CD4-positive, alpha-beta T cell (primary cell): ENCODE measurements around the gene STX8. TPM values are rescaled to one million over a fixed set of nuclear protein-coding genes. Genes with fewer than 3 reads are reported as not detected.

Experiments used
- ATAC-seq: fragments of 200-7000 bp; cut with Tn5 transposase; one replicate; pipeline ENCODE4 v1.10.0; 2022; ENCODE audit warnings: mild to moderate bottlenecking; ENCODE audit not compliant: poor library complexity
- CTCF ChIA-PET: fragments of 350-600 bp; sonication (Branson Sonifier 250); formaldehyde crosslinking; loops from one replicate; lab custom pipeline; 2021; ENCODE audit warnings: antibody characterized with exemption, inconsistent platforms; lab: Charles Lee
- POLR2A ChIA-PET: fragments of 350-600 bp; sonication (Branson Sonifier 250); formaldehyde crosslinking; loops from one replicate; lab custom pipeline; 2021; ENCODE audit warnings: antibody characterized with exemption, inconsistent platforms; lab: Charles Lee
- DNase-seq, 14 experiments: peaks; one replicate each; pipeline ENCODE4 v3.0.0-alpha.2; 2013 to 2020; ENCODE audit warnings: mixed read lengths in 2 of 14
- H3K27ac ChIP-seq, 2 donors: one replicate each; pipeline versions ENCODE4 v1.5.1 to v1.7.0; 2013; ENCODE audit warnings: low read length in 2 of 2, low read depth in 1 of 2, mild to moderate bottlenecking in 1 of 2
- H3K27me3 ChIP-seq, 2 experiments: 1 replicate in 1 of 2; 2 replicates in 1 of 2; pipeline versions ENCODE4 v1.6.1 to v1.7.0; 2013; ENCODE audit warnings: low read length in 2 of 2, control low read depth in 1 of 2, mild to moderate bottlenecking in 1 of 2, moderate library complexity in 1 of 2; ENCODE audit not compliant: insufficient read depth in 2 of 2, control insufficient read depth in 1 of 2
- H3K36me3 ChIP-seq: one replicate; pipeline ENCODE4 v1.6.1; 2013; ENCODE audit warnings: low read length, control low read depth; ENCODE audit not compliant: insufficient read depth
- H3K4me1 ChIP-seq: one replicate; pipeline ENCODE4 v1.6.1; 2013; ENCODE audit warnings: low read length, control low read depth; ENCODE audit not compliant: insufficient read depth
- H3K4me3 ChIP-seq: one replicate; pipeline ENCODE4 v1.5.1; 2013; ENCODE audit warnings: mild to moderate bottlenecking, low read length, moderate library complexity
- H3K9me3 ChIP-seq, 2 experiments: 1 replicate in 1 of 2; 2 replicates in 1 of 2; pipeline versions ENCODE4 v1.6.1 to v1.7.0; 2013; ENCODE audit warnings: low read length in 2 of 2, mild to moderate bottlenecking in 2 of 2, control low read depth in 1 of 2, moderate library complexity in 1 of 2; ENCODE audit not compliant: control insufficient read depth in 1 of 2, insufficient read depth in 1 of 2
- H3K27ac Mint-ChIP-seq: one replicate; pipeline ENCODE4 v1.8.0; 2020; ENCODE audit warnings: mixed read lengths
- H3K27me3 Mint-ChIP-seq: one replicate; pipeline ENCODE4 v1.8.0; 2021; ENCODE audit warnings: mixed read lengths
- H3K36me3 Mint-ChIP-seq: one replicate; pipeline ENCODE4 v1.8.0; 2021; ENCODE audit warnings: low read depth, mixed read lengths
- H3K4me1 Mint-ChIP-seq: one replicate; pipeline ENCODE4 v1.8.0; 2021; ENCODE audit warnings: low read depth, mixed read lengths
- H3K4me3 Mint-ChIP-seq: one replicate; pipeline ENCODE4 v1.8.0; 2020; ENCODE audit warnings: mild to moderate bottlenecking, mixed read lengths
- H3K9me3 Mint-ChIP-seq: one replicate; pipeline ENCODE4 v1.8.0; 2020; ENCODE audit warnings: mixed read lengths
- intact Hi-C, 2 experiments: fragments of 100-400 bp; cut with DNase I in 1 of 2; cut with micrococcal nuclease in 1 of 2; formaldehyde crosslinking; loops; one replicate each; pipeline versions ENCODE4 v1.15.1 to v1.9.0; 2023 to 2025; cut with DNase I, micrococcal nuclease
- total RNA-seq, 174 experiments: library from RNA in 2 of 174; stranded (reverse) in 2 of 174; gene quantifications; one replicate each; pipeline ENCODE4 v1.2.3 and lab custom pipeline; 2021 to 2026
- TF ChIP-seq, protein P1 (sequence below): fragments of 200-600 bp; IDR thresholded peaks from one replicate; pipeline ENCODE4 v1.8.0; 2022; ENCODE audit warnings: antibody characterized with exemption, mild to moderate bottlenecking

The STX8 gene
- total RNA-seq, 2 experiments from 2014 or later: 52.2 to 63.2 TPM

GRCh38 chr17:9256361-9256750 lies 319.3 kb downstream of the STX8 start:
- no peak overlapping the region for H3K27ac Mint-ChIP-seq
- POLR2A ChIA-PET: interaction anchor here (0.7 kb wide), 1 partner anchor 9 kb away, joined by 3 read pairs; no protein-coding TSS in a partner anchor

GRCh38 chr17:9255833-9256232 lies 319.8 kb downstream of the STX8 start:
- H3K4me3 Mint-ChIP-seq: no peak overlapping the region
- no peaks in the 10 kb centered on the region for H3K9me3 ChIP-seq
- no peaks in the 10 kb centered on the region for H3K36me3 ChIP-seq
- peaks cover 50% of the 10 kb centered on the region for H3K4me1 Mint-ChIP-seq
- TF ChIP-seq, protein P1, sequence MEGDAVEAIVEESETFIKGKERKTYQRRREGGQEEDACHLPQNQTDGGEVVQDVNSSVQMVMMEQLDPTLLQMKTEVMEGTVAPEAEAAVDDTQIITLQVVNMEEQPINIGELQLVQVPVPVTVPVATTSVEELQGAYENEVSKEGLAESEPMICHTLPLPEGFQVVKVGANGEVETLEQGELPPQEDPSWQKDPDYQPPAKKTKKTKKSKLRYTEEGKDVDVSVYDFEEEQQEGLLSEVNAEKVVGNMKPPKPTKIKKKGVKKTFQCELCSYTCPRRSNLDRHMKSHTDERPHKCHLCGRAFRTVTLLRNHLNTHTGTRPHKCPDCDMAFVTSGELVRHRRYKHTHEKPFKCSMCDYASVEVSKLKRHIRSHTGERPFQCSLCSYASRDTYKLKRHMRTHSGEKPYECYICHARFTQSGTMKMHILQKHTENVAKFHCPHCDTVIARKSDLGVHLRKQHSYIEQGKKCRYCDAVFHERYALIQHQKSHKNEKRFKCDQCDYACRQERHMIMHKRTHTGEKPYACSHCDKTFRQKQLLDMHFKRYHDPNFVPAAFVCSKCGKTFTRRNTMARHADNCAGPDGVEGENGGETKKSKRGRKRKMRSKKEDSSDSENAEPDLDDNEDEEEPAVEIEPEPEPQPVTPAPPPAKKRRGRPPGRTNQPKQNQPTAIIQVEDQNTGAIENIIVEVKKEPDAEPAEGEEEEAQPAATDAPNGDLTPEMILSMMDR: no peak
- no peak for ATAC-seq
- H3K27ac Mint-ChIP-seq: no peak overlapping the region
- no peak for DNase-seq
- no peaks in the 10 kb centered on the region for H3K27me3 ChIP-seq
- ChIA-PET CTCF (no interaction called here), POLR2A (no interaction called here)
- H3K9me3 Mint-ChIP-seq: no peaks in the 10 kb centered on the region
- H3K4me3 ChIP-seq: no peak overlapping the region
- H3K4me1 ChIP-seq: peaks cover 18% of the 10 kb centered on the region
- no peaks in the 10 kb centered on the region for H3K36me3 Mint-ChIP-seq
- no peak overlapping the region for H3K27ac ChIP-seq
- intact Hi-C loops: no loop called here
- no peaks in the 10 kb centered on the region for H3K27me3 Mint-ChIP-seq

More at GRCh38 chr17:9256361-9256750, 319.3 kb downstream of the STX8 start:
- H3K4me1 Mint-ChIP-seq: peaks cover 53% of the 10 kb centered on the region
- TF ChIP-seq, protein P1: no peak
- no peaks in the 10 kb centered on the region for H3K36me3 Mint-ChIP-seq
- Histone ChIP-seq H3K4me3 (no peak overlapping the region), H3K27me3 (no peaks in the 10 kb centered on the region), H3K36me3 (no peaks in the 10 kb centered on the region), H3K9me3 (no peaks in the 10 kb centered on the region), H3K4me1 (peaks cover 18% of the 10 kb centered on the region), H3K27ac (no peak overlapping the region)
- H3K27me3 Mint-ChIP-seq: no peaks in the 10 kb centered on the region
- H3K4me3 Mint-ChIP-seq: no peak overlapping the region
- ATAC-seq (no peak), DNase-seq (no peak)
- intact Hi-C loops: no loop called here
- CTCF ChIA-PET: no interaction called here
- H3K9me3 Mint-ChIP-seq: no peaks in the 10 kb centered on the region

DNA sequence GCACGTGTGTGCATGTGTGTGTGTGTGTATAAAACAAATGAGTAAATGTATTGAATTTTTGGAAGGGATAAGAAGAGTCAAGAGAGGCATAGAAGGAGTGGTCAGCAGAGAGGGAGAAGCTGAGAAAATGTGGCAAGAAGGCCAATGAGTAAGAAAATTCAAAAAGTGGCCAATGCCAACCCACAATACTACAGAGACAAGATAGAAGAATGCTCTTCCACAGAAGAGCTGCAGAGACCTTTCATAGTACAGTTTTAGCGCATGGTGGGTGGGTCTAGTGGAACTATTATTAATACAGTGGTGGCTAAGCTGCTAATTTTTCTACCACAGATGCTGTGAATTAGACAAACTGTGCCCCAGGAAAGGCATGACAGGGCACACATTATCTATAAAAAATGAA lies 320.8 kb downstream of the STX8 start:
- peak overlapping the region; percentile 56 for H3K27ac Mint-ChIP-seq
- no peak overlapping the region for H3K27ac ChIP-seq
- CTCF ChIA-PET: no interaction called here
- H3K9me3 ChIP-seq: no peaks in the 10 kb centered on the region
- DNase-seq (no peak), ATAC-seq (no peak)
- intact Hi-C loops: no loop called here
- H3K36me3 ChIP-seq: no peaks in the 10 kb centered on the region
- H3K4me3 ChIP-seq: no peak overlapping the region
- no peaks in the 10 kb centered on the region for H3K36me3 Mint-ChIP-seq
- H3K9me3 Mint-ChIP-seq: no peaks in the 10 kb centered on the region
- POLR2A ChIA-PET: no interaction called here
- peaks cover 18% of the 10 kb centered on the region for H3K4me1 ChIP-seq
- H3K27me3 Mint-ChIP-seq: no peaks in the 10 kb centered on the region
- TF ChIP-seq, protein P1: no peak
- H3K4me1 Mint-ChIP-seq: peaks cover 48% of the 10 kb centered on the region
- H3K27me3 ChIP-seq: no peaks in the 10 kb centered on the region
- H3K4me3 Mint-ChIP-seq: no peak overlapping the region
